ENCODE measurements around the gene IGF2BP3.

- TF ChIP-seq POLR2AphosphoS5 (IDR thresholded peaks at IDR 0.05; ENCODE audit: low read length) (no peak), CTCF (IDR thresholded peaks at IDR 0.05 in 2 of 3, conservative IDR thresholded peaks at IDR 0.05 in 1 of 3; ENCODE audit: control insufficient read depth in 2 of 3, extremely low read depth in 1 of 3, insufficient read depth in 1 of 3, low read depth in 3 of 3, low read length in 3 of 3) (no peak), TCF7 (IDR thresholded peaks at IDR 0.05; ENCODE audit: borderline replicate concordance) (no peak), SMAD1 (IDR thresholded peaks at IDR 0.05; ENCODE audit: low read depth, partially characterized antibody) (no peak), KDM1A (IDR thresholded peaks at IDR 0.05; ENCODE audit: borderline replicate concordance) (no peak), TAF1 (IDR thresholded peaks at IDR 0.05; ENCODE audit: borderline replicate concordance, low read depth, low read length) (no peak), FOS (IDR thresholded peaks at IDR 0.05; ENCODE audit: borderline replicate concordance, extremely low read depth, insufficient read length) (no peak), TCF3 (IDR thresholded peaks at IDR 0.05; ENCODE audit: borderline replicate concordance, insufficient read depth, low read depth, low read length) (no peak), GATAD2B (conservative IDR thresholded peaks at IDR 0.05; ENCODE audit: low read depth) (no peak), JUND (IDR thresholded peaks at IDR 0.05; ENCODE audit: low read depth, low read length) (no peak)
These were observed 32.1 kb downstream of the IGF2BP3 start for GRCh38 chr7:23438171-23438570.

Measured in GM12878 (cell line).